ENCODE measurements around the gene GLTPD2. TPM values are rescaled to one million over a fixed set of nuclear protein-coding genes. Genes with fewer than 3 reads are reported as not detected.
A peak's percentile ranks its signal among the peaks of the same experiment; 100 is the strongest.

The GLTPD2 gene
- polyA plus RNA-seq, 4 donors: 4.2 to 49.4 (median 33.8) TPM

DNA sequence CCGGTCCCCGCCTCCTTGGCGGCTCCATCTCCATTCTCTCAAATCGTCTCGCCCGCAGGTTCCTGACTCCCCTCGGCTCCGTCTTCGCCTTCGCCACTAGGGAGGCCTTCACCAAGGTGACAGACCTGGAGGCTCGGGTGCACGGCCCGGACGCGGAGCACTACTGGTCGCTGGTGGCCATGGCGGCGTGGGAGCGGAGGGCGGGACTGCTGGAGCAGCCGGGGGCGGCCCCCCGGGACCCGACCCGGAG is 862 bp downstream of the GLTPD2 start:
- 0% methylated on average over 19 to 25 of the region's 25 CpGs for WGBS, 3 donors
- Histone ChIP-seq H3K4me3 (ENCODE audit: low read depth in 1 of 3, low read length in 3 of 3) (peak overlapping the region; percentile 48 to 95 (median 87)), H3K4me1 (ENCODE audit: control insufficient read depth in 3 of 3, insufficient read depth in 2 of 3, low read depth in 1 of 3, low read length in 2 of 3) (peaks cover 0 to 41% (median 10%) of the 10 kb centered on the region in 3 donors), H3K36me3 (ENCODE audit: control insufficient read depth in 3 of 3, insufficient read depth in 2 of 3, low read depth in 1 of 3, low read length in 3 of 3) (no peaks in the 10 kb centered on the region), H3K9me3 (ENCODE audit: control insufficient read depth in 2 of 2, insufficient read depth in 1 of 2, low read depth in 1 of 2, low read length in 1 of 2) (no peaks in the 10 kb centered on the region), H3K27me3 (ENCODE audit: control insufficient read depth in 3 of 3, insufficient read depth in 3 of 3, low read length in 3 of 3) (peaks cover 0 to 24% (median 5%) of the 10 kb centered on the region in 3 donors), H3K27ac (ENCODE audit: low read depth in 1 of 3, low read length in 2 of 3) (peak overlapping the region; percentile 98 to 100 (median 99))
- FAIRE-seq: no peak
- DNase-seq: no peak

DNA sequence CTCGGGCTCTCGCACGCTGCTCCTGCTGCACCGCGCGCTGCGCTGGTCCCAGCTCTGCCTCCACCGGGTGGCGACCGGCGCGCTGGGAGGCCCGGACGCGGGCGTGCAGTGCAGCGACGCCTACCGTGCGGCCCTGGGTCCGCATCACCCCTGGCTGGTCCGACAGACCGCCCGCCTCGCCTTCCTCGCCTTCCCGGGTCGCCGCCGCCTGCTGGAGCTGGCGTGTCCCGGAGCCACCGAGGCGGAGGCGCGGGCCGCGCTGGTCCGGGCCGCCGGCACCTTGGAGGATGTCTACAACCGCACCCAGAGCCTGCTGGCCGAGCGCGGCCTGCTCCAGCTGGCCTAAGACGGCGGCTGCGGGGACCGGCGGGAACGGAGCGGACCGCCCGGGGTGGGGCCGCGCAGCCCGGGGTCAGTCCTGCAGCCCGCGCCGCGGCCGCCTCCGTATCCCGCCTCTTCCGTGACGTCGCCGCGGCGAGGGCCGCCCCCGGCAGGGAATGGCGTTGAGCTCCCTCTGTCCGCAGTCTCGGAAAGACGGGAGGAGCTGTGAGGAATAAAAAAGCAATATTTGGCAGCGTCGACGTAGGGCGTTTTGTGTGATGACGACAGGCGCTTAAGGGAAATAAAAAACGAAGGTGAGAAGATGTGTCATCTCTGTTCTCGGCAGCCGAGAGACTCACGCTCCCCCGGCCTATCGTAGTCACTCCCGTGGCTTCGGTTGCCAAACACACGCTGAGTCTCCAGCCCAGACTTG is 1.4 kb downstream of the GLTPD2 start:
- 0% methylated on average over 64 to 91 of the region's 91 CpGs for WGBS, 3 donors
- no peak for FAIRE-seq
- no peaks in the 10 kb centered on the region for H3K9me3 ChIP-seq (ENCODE audit: control insufficient read depth in 2 of 2, insufficient read depth in 1 of 2, low read depth in 1 of 2, low read length in 1 of 2)

DNA sequence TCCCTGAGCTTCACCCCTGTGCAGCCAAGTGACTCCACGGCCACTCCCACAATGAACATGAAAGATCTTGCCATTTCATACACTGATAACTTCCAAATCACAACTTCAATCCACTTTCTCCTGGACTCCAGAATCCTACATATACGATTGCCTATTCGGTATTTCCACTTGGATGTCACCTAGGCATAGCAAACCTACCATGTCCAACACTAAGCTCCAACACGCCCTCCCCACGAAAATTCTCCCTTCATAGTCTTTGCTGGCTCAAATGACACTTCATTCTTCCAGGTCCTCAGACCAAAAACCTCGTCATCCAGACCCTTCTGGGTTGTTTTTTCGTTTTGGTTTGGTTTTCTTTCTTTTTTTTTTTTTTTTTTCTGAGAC is 1.9 kb downstream of the GLTPD2 start:
- FAIRE-seq: no peak
- DNase-seq: no peak
- Histone ChIP-seq H3K4me1 (ENCODE audit: control insufficient read depth in 3 of 3, insufficient read depth in 2 of 3, low read depth in 1 of 3, low read length in 2 of 3) (peaks cover 0 to 35% (median 10%) of the 10 kb centered on the region in 3 donors), H3K4me3 (ENCODE audit: low read depth in 1 of 3, low read length in 3 of 3) (peak overlapping the region in 2 of 3 donors; percentile 87 to 95), H3K36me3 (ENCODE audit: control insufficient read depth in 3 of 3, insufficient read depth in 2 of 3, low read depth in 1 of 3, low read length in 3 of 3) (no peaks in the 10 kb centered on the region), H3K27me3 (ENCODE audit: control insufficient read depth in 3 of 3, insufficient read depth in 3 of 3, low read length in 3 of 3) (peaks cover 0 to 13% (median 4%) of the 10 kb centered on the region in 3 donors), H3K27ac (ENCODE audit: low read depth in 1 of 3, low read length in 2 of 3) (peak overlapping the region; percentile 98 to 100 (median 99)), H3K9me3 (ENCODE audit: control insufficient read depth in 2 of 2, insufficient read depth in 1 of 2, low read depth in 1 of 2, low read length in 1 of 2) (no peaks in the 10 kb centered on the region)
- WGBS, 3 donors: 17 to 28% (median 26%) methylated on average over 7 of the region's 7 CpGs

More for the DNA sequence above, 1.4 kb downstream of the GLTPD2 start:
- Histone ChIP-seq H3K27me3 (ENCODE audit: control insufficient read depth in 3 of 3, insufficient read depth in 3 of 3, low read length in 3 of 3) (peaks cover 0 to 19% (median 5%) of the 10 kb centered on the region in 3 donors), H3K27ac (ENCODE audit: low read depth in 1 of 3, low read length in 2 of 3) (peak overlapping the region; percentile 98 to 100 (median 99)), H3K4me3 (ENCODE audit: low read depth in 1 of 3, low read length in 3 of 3) (peak overlapping the region; percentile 48 to 95 (median 87)), H3K36me3 (ENCODE audit: control insufficient read depth in 3 of 3, insufficient read depth in 2 of 3, low read depth in 1 of 3, low read length in 3 of 3) (no peaks in the 10 kb centered on the region), H3K4me1 (ENCODE audit: control insufficient read depth in 3 of 3, insufficient read depth in 2 of 3, low read depth in 1 of 3, low read length in 2 of 3) (peaks cover 0 to 41% (median 10%) of the 10 kb centered on the region in 3 donors)
- peak; percentile 90 to 94 for DNase-seq

DNA sequence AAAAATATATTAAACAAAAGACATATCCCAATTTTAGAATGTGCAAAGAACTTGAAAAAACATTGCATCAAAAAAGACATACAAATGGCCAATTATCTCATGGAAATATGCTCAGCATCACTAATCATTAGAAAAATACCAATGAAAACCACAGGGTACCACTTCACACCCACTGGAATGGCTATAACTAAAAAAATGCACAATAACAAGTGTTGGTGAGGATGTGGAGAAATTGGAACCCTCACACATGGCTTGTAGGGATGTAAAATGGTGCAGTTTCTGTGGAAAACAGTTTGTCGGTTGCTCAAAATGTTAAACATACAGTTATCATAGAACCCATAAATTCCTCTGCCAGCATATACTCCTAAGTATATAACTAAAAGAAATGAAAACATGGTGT is 6.4 kb downstream of the GLTPD2 start:
- peaks cover 0 to 18% (median 4%) of the 10 kb centered on the region in 3 donors for H3K4me1 ChIP-seq (ENCODE audit: control insufficient read depth in 3 of 3, insufficient read depth in 2 of 3, low read depth in 1 of 3, low read length in 2 of 3)
- H3K27me3 ChIP-seq (ENCODE audit: control insufficient read depth in 3 of 3, insufficient read depth in 3 of 3, low read length in 3 of 3): no peaks in the 10 kb centered on the region
- no peak overlapping the region for H3K27ac ChIP-seq (ENCODE audit: low read depth in 1 of 3, low read length in 2 of 3)
- peaks cover 2 to 21% (median 8%) of the 10 kb centered on the region in 3 donors for H3K36me3 ChIP-seq (ENCODE audit: control insufficient read depth in 3 of 3, insufficient read depth in 2 of 3, low read depth in 1 of 3, low read length in 3 of 3)
- WGBS, 3 donors: 88 to 98% (median 93%) methylated on average over 1 of the region's 1 CpG
- FAIRE-seq (no peak), DNase-seq (no peak)
- H3K4me3 ChIP-seq (ENCODE audit: low read depth in 1 of 3, low read length in 3 of 3): peak overlapping the region in 1 of 3 donors; percentile 40
- H3K9me3 ChIP-seq (ENCODE audit: control insufficient read depth in 2 of 2, insufficient read depth in 1 of 2, low read depth in 1 of 2, low read length in 1 of 2): no peaks in the 10 kb centered on the region

GRCh38 chr17:4796552-4796920 is 7.8 kb downstream of the GLTPD2 start:
- FAIRE-seq (no peak), DNase-seq (peak in 1 of 2 donors; percentile 31)
- 0 to 4% (median 0%) methylated on average over 4 to 7 of the region's 7 CpGs for WGBS, 3 donors
- peaks cover 0 to 8% (median 4%) of the 10 kb centered on the region in 3 donors for H3K4me1 ChIP-seq (ENCODE audit: control insufficient read depth in 3 of 3, insufficient read depth in 2 of 3, low read depth in 1 of 3, low read length in 2 of 3)
- no peaks in the 10 kb centered on the region for H3K9me3 ChIP-seq (ENCODE audit: control insufficient read depth in 2 of 2, insufficient read depth in 1 of 2, low read depth in 1 of 2, low read length in 1 of 2)
- H3K27ac ChIP-seq (ENCODE audit: low read depth in 1 of 3, low read length in 2 of 3): peak overlapping the region in 2 of 3 donors; percentile 65 to 73
- no peaks in the 10 kb centered on the region for H3K27me3 ChIP-seq (ENCODE audit: control insufficient read depth in 3 of 3, insufficient read depth in 3 of 3, low read length in 3 of 3)
- peaks cover 2 to 21% (median 8%) of the 10 kb centered on the region in 3 donors for H3K36me3 ChIP-seq (ENCODE audit: control insufficient read depth in 3 of 3, insufficient read depth in 2 of 3, low read depth in 1 of 3, low read length in 3 of 3)
- peak overlapping the region; percentile 68 to 93 (median 89) for H3K4me3 ChIP-seq (ENCODE audit: low read depth in 1 of 3, low read length in 3 of 3)

- H3K27ac ChIP-seq (ENCODE audit: low read depth in 1 of 3, low read length in 2 of 3): no peak overlapping the region
Observed at GRCh38 chr17:4800462-4801196, 11.9 kb downstream of the GLTPD2 start.

GRCh38 chr17:4802228-4802627 is 13.5 kb downstream of the GLTPD2 start, which contains the start of gene C17orf114:
Gene C17orf114 (minus strand): TSS chr17:4802328.
- WGBS, 3 donors: 79 to 86% (median 86%) methylated on average over 9 of the region's 9 CpGs
- DNase-seq (no peak), FAIRE-seq (no peak)
- Histone ChIP-seq H3K36me3 (ENCODE audit: control insufficient read depth in 3 of 3, insufficient read depth in 2 of 3, low read depth in 1 of 3, low read length in 3 of 3) (peaks cover 2 to 19% (median 8%) of the 10 kb centered on the region in 3 donors), H3K4me1 (ENCODE audit: control insufficient read depth in 3 of 3, insufficient read depth in 2 of 3, low read depth in 1 of 3, low read length in 2 of 3) (peaks cover 0 to 3% (median 0%) of the 10 kb centered on the region in 3 donors), H3K9me3 (ENCODE audit: control insufficient read depth in 2 of 2, insufficient read depth in 1 of 2, low read depth in 1 of 2, low read length in 1 of 2) (no peaks in the 10 kb centered on the region), H3K27me3 (ENCODE audit: control insufficient read depth in 3 of 3, insufficient read depth in 3 of 3, low read length in 3 of 3) (no peaks in the 10 kb centered on the region), H3K4me3 (ENCODE audit: low read depth in 1 of 3, low read length in 3 of 3) (no peak within 1 kb of the TSS), H3K27ac (ENCODE audit: low read depth in 1 of 3, low read length in 2 of 3) (no peak within 1 kb of the TSS)

More at GRCh38 chr17:4800462-4801196, 11.9 kb downstream of the GLTPD2 start:
- Histone ChIP-seq H3K36me3 (ENCODE audit: control insufficient read depth in 3 of 3, insufficient read depth in 2 of 3, low read depth in 1 of 3, low read length in 3 of 3) (peaks cover 2 to 21% (median 8%) of the 10 kb centered on the region in 3 donors), H3K9me3 (ENCODE audit: control insufficient read depth in 2 of 2, insufficient read depth in 1 of 2, low read depth in 1 of 2, low read length in 1 of 2) (no peaks in the 10 kb centered on the region), H3K4me3 (ENCODE audit: low read depth in 1 of 3, low read length in 3 of 3) (no peak overlapping the region), H3K4me1 (ENCODE audit: control insufficient read depth in 3 of 3, insufficient read depth in 2 of 3, low read depth in 1 of 3, low read length in 2 of 3) (peaks cover 0 to 8% (median 4%) of the 10 kb centered on the region in 3 donors), H3K27me3 (ENCODE audit: control insufficient read depth in 3 of 3, insufficient read depth in 3 of 3, low read length in 3 of 3) (no peaks in the 10 kb centered on the region)
- FAIRE-seq (no peak), DNase-seq (no peak)
- 70 to 89% (median 75%) methylated on average over 10 of the region's 10 CpGs for WGBS, 3 donors

DNA sequence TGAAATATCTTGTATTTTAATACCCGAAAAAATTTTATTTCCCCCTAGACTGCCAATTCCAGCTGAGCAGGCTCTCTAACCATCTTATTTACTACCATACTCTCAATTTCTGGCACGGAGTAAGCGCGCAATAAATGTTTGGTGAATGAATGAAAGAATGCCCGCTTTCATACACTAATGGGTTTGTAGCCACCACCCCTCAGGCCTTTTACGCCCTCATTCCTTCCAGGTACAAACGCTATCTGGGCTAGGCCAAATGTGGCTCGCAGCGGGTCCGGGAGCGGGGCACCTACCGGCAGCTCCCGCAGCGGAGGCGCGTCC is 17.7 kb downstream of the GLTPD2 start:
- H3K27ac ChIP-seq (ENCODE audit: low read depth in 1 of 3, low read length in 2 of 3): peak overlapping the region in 2 of 3 donors; percentile 8 to 53
- no peaks in the 10 kb centered on the region for H3K27me3 ChIP-seq (ENCODE audit: control insufficient read depth in 3 of 3, insufficient read depth in 3 of 3, low read length in 3 of 3)
- H3K36me3 ChIP-seq (ENCODE audit: control insufficient read depth in 3 of 3, insufficient read depth in 2 of 3, low read depth in 1 of 3, low read length in 3 of 3): peaks cover 0 to 19% (median 0%) of the 10 kb centered on the region in 3 donors
- 0 to 3% (median 2%) methylated on average over 11 to 16 of the region's 16 CpGs for WGBS, 3 donors
- H3K9me3 ChIP-seq (ENCODE audit: control insufficient read depth in 2 of 2, insufficient read depth in 1 of 2, low read depth in 1 of 2, low read length in 1 of 2): no peaks in the 10 kb centered on the region
- peak overlapping the region; percentile 40 to 95 (median 60) for H3K4me3 ChIP-seq (ENCODE audit: low read depth in 1 of 3, low read length in 3 of 3)
- FAIRE-seq: no peak
- peak in 1 of 2 donors; percentile 17 for DNase-seq
- H3K4me1 ChIP-seq (ENCODE audit: control insufficient read depth in 3 of 3, insufficient read depth in 2 of 3, low read depth in 1 of 3, low read length in 2 of 3): peaks cover 0 to 10% (median 0%) of the 10 kb centered on the region in 3 donors

Measured in small intestine (tissue), 7 donors.